HG03571 (cell line): ENCODE results near the gene SLC27A2.

Experiments
- ATAC-seq: cut with Tn5 transposase; IDR thresholded peaks from one replicate; pipeline ENCODE4 v1.9.1; 2021; ENCODE audit not compliant: unreplicated experiment

The SLC27A2 gene

DNA sequence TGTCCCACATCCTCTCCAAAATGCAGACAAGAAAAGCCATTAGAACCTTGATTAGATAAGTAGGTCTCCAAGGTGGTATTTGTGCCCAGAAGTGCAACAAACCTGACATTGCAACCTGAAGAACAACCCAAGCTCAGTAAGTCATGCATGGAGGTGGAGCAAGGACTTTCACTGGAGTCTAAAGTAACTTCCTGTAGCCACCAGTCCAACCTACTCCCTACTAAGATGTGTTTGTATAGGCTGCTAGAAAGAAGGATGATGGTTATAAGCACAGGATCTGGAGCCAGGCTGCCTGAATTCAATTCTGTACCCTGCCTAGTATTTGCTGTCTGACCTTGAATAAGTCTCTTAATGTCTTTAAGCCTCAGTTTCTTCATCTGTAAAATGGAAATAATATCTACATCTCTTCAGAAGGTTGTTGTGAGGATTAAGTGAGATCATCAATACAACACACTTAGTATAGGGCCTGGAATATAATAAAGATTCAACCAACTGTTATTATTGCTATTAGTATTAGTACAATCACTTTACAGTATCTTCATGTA lies 51.3 kb downstream of the SLC27A2 start:
- no peak for ATAC-seq

DNA sequence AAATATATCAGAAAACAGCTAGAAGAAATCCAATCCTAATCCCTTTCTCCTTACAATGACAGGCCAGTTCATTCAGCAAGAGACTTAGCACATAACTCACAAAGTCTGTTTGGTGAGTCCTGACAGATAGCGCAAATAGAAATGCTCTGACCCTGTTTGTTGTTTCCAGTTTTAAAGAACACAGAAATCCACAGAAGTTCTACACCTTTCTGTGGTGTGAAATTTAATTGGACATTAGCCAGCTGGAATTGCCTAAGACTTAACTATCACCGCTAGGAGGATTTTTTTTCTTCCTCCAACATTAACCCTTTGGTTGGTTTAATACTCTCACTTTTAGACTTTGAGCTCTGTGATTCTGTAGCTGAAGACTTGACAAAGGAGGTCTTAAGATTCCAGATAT lies 52.8 kb downstream of the SLC27A2 start:
- no peak for ATAC-seq

DNA sequence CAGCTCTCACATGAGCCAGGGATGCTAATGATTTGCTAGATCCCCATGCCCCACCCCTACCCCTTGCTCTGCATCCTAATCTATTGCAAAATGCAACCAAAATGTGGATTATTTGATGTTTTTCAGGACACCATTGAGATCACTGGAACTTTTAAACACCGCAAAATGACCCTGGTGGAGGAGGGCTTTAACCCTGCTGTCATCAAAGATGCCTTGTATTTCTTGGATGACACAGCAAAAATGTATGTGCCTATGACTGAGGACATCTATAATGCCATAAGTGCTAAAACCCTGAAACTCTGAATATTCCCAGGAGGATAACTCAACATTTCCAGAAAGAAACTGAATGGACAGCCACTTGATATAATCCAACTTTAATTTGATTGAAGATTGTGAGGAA lies 53.8 kb downstream of the SLC27A2 start:
- no peak for ATAC-seq

- ATAC-seq = no peak
Observed at GRCh38 chr15:50236433-50236832, 54.4 kb downstream of the SLC27A2 start.

DNA sequence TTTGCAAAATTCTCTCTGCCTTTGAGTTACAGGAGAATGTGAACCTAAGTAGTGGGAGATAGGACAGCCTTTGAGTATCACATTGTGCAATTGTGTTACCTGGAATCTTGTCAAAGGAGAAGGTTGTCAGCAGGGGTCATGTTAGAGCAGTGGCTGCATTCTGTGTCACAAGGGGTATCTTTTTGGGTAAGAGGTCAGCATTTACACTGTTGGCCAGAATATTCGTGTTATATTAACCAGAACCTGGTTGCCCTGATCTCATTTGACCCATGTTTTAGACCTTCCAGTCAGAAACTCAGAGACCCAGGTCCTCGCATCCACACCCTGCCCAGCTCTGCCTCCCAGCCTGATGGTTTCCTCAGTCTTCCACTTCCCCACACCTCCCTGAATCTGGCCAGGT lies 56.3 kb downstream of the SLC27A2 start:
- no peak for ATAC-seq

- no peak for ATAC-seq
Observed at GRCh38 chr15:50241684-50242450, 59.9 kb downstream of the SLC27A2 start.

GRCh38 chr15:50244153-50244552 lies 62.2 kb downstream of the SLC27A2 start:
- no peak for ATAC-seq

DNA sequence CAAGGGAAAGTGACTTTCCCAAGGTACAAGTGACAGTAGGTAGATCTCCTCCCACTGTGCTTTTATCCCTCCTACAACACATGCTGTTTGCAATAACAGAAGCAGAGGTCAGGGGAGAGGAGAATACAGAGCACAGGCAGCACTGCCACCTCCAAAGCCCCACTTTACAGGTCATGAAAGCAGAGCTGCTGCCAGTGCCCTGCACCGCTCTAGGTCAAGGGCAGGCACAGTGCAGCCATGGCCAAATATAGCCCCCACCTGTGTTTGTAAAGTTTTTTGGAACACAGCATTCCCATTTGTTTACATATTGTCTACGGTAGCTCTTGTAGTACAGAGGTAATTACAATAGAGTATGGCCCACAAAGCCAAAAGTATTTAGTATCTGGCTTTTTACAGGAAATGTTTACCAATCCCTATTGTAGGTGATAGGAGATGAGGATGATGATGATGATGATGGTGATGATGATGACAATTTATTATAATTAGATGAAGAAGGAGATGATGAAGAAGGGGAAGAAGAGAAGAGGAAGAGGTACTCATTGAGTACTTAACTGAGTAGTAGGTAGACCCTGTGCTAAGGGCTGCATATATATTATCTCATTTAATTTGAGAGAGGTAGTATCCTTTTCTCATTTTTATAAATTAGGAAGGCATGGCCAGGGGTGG lies 63.1 kb downstream of the SLC27A2 start:
- no peak for ATAC-seq

DNA sequence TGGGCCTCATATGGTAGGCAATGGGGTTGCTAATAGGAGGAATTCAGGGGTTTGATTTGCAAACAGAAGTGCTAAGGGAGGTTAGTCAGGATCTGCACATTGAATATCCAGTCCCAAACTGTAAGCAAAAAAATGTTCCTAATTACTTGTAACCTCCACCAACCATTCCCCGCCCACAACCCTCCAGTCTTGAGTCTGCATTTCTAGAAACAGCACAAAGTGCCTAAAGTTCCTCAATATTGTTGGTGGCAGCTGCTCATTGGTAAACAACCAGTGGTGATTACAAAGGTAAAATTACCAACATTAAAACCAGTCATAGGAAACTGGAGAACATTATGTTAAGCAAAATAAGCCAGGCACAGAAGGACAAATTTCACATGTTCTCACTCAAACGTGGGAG lies 64.6 kb downstream of the SLC27A2 start:
- ATAC-seq = no peak

GRCh38 chr15:50247819-50248655 lies 66.0 kb downstream of the SLC27A2 start:
- ATAC-seq = peak; percentile 90

- no peak for ATAC-seq
Observed at GRCh38 chr15:50248994-50249582, 67.1 kb downstream of the SLC27A2 start.

GRCh38 chr15:50249704-50250103 lies 67.7 kb downstream of the SLC27A2 start:
- no peak for ATAC-seq

DNA sequence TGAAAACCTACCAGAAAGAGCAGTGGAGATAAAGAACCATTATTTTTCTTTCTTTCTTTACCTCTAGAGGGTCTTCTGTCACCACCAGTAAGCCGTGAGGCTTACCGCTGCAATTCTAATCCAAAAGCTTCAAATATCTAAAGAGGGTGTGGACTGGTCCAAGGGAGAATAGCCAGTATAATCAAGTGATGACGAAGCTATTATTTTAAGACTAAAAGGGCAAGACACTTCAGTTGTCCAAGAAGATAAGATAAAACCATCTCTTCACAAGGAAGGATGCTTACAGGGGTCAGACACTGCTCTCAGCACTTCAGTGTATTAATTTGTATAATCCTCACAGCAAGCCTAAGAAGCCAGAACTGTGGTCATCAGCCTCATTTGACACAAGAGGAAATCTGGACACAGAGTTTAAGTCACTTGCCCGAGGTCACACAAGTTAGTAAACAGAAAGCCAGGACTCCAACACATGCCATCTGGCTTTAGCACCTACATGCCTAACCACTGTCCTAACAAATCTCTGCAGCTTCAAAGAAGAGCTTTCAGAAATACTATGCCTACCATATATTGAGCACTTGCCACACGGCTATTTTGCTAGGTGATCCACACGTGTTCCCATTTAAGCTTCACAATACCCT lies 68.9 kb downstream of the SLC27A2 start:
- no peak for ATAC-seq

DNA sequence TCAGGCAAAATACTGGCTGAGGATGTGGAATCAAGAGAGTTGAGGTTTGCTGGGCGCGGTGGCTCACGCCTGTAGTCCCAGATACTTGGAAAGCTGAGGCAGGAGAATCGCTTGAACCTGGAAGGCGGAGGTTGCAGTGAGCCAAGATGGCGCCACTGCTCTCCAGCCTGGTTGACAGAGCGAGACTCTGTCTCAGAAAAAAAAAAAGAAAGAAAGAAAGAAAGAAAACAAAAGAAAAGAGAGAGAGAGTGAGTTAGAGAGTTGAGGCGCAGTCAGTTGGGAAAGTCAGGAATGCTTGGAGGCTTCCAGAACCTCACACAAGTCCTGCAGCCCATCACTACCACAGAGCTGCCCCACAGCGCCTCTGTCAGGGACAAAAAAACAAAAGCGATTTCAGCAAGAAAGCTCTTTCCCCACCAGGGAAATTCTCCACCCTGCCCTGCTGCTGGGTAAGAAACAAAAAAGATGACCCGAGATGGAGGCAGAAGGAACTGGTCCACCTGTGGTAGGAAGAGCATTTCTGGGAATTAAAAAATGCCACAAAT lies 69.7 kb downstream of the SLC27A2 start:
- no peak for ATAC-seq

GRCh38 chr15:50252556-50252955 lies 70.6 kb downstream of the SLC27A2 start:
- no peak for ATAC-seq

DNA sequence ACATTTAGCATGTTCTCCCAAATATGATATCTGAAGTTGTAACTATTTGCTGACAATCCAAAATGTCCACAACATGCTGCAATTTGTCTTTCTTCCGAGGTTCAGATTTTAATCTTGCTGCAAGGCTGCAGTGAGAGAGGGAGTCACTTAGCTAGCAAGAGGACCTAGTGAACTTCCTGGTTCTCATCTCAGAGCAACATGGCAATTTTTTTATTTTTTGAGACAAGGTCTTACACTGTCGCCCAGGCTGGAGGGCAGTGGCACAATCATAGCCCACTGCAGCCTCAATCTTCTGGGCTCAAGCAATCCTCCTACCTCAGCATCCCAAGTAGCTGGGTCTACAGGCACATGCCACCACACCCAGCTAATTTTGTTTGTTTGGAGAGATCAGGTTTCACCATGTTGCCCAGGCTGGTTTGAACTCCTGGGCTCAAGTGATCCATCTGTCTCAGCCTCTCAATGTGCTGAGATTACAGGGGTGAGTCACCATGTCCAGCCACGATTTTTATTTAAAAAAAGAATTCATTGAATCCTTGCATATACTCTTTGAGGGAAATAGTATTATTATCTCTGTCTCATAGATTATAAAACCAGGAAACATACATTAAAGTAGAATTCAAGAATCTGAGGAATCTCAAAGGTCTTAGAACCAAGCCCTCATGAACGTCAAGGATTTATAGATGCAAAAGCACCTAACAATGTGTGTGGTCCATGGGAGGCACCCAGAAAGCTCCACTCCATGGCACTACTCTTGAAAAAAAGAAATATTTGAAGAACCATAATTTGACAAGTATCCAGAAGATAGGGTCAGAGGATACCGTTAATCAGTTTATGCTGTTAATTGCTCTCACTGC lies 74.4 kb downstream of the SLC27A2 start:
- no peak for ATAC-seq

DNA sequence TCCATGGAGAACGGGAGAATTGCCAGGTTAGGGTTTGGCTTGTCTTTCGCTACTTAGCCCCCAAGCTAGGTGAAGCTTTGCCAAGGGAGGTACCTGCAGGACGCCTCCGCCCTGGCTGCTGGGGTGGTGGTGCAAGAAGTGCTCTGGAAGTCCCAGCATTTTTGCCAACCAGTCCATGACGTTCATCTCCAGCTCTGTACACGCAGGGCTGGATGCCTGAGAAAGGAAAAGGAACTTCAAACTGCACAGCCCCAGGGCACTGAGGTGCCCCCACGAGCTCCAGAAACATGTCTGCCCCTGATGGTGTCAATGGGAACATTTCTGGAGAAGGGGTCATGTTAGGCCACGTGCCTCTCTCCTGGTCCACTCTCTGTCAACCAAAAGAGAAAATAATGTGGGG lies 75.3 kb downstream of the SLC27A2 start:
- ATAC-seq = no peak

GRCh38 chr15:50257924-50258323 lies 75.9 kb downstream of the SLC27A2 start:
- no peak for ATAC-seq

DNA sequence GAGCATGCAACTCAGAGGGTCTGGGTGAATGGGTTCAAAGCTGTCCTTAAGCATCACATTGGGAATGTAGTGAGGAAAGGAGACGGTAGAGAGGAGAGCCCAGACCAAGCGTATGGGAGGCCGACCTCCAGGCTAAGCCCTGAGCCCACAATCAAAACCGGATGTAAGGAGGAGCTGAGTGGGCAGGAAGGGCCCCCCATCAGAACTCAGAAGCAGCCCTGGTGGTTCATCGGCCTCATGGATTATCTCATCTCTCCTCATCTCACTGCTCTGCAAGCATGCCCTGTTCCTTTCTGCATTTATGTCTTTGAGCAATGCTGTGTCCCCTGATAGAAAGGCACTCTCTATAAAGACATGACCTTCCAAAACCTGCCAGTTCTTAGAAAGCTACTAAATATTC lies 77.3 kb downstream of the SLC27A2 start:
- ATAC-seq = no peak
